Fibroblast of skin of scalp (primary cell): ENCODE results near the gene PROM2.

Source experiments
- DNase-seq: peaks from one replicate; pipeline ENCODE4 v3.0.0-alpha.2; 2013

The PROM2 gene

DNA sequence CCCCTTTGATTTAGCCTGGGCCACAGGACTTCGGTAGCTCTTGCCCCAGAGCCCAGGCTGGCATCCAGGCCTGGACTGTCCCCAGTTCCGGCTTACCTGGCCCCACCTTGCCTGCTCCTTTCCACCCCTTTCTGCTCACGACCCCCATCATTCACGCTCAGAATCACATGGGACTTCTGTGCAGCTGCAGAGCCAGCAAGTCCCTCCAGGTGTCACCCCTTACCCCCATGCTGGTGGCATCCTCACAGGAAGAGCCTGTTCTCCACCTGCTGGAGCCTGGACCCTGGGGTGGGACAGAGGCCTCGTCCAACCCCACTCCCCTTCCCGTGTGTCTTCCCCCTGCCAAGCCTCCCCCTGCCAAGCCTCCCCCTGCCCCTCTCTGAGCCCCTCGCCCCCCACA, 15.0 kb downstream of the PROM2 start:
- no peak for DNase-seq

DNA sequence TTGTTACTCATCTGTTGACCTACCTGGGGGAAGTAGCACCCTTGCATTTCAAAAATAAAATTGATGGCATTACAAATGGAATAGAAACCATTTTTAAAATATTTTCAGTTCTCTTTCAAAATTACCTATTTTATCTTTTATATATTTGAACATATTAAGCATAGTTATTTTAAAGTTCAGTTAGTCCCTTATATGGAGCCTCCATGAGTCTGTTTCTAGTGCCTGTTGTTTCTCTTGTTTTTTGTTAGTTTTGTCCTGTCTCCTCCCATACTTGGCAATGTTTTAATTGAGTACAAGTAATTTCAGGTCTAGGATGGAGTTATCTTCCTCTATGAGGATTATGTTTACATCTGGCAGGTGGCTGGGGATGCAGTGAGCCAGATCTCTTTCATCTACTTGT, 17.0 kb downstream of the PROM2 start:
- no peak for DNase-seq

DNA sequence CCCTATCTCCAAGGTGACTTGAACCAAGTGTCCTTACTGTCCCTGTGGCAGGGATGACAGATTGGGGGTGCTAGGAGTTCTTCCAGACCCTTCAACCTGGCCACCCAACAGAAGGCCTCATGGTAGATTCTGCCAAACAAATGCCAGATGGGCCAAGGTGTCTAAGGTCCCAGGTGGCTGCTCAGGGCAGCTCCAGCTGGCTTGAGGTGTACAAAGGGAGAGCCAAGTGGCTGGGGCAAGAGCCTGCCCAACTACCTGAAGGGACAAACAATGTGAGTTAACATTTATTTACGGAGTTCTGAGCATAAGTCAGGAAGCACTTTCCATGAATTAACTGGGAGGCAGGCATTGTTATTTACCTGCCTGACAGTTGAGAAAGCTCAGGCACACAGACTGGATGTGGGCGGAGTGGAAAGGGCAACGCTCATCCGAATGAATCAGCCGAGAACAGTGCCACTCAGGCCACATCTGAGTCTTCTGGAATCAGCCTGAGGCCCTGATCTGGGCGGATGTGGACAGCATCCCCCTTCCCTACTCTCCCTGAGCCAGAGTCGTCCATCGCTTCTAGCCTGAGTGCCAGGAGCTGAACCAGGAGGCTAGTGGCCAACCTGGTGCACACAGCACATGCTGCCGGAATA, 18.5 kb downstream of the PROM2 start:
- DNase-seq, result no peak

DNA sequence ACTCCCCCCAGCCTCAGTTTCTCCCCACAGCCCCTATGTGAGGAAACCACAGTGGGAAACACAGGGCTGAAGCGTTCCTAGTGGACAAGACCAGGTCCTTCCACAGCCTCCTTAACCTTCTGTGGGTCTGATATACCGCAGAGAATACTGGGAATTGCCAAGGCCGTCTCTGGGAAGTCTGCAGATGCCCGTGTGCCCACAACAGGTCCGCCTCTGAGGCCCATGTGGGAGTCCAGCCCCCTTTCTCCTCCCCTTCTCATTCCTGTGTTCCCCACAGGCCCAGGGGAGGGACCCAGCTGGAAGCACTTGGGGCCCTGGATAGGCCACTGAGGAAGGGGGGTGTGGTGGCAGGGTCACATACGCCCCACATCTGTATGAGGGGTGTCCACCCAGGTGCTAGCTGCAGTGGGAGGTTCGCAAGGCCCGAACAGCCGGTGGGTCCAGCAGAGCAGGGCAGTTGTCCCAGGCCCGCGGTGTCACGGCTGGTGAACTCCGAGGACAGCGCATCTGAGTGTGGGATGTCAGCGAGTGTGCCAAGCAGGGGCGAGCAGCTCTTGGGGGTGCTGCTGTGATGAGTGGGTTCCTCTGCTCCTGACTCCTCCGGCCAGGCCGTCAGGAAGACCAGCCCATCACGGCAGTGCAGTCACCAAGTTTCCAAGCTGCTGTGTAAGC, 20.5 kb downstream of the PROM2 start:
- DNase-seq, result no peak

DNA sequence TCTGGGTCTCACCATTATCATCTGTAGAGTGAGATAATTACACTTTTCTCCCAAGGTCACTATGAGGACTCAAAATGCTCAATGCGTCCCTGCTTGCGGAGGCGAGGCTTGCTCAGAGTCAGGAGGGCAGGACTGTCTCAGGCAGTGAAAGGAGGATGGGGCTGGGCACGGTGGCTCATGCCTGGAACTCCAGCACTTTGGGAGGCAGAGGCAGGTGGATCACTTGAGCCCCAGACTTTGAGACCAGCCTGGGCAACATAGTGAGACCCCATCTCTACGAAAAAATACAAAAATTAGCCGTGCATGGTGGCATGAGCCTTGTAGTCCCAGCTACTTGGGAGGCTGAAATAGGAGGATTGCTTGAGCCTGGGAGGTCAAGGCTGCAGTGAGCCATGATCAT, 21.1 kb downstream of the PROM2 start:
- no peak for DNase-seq

DNA sequence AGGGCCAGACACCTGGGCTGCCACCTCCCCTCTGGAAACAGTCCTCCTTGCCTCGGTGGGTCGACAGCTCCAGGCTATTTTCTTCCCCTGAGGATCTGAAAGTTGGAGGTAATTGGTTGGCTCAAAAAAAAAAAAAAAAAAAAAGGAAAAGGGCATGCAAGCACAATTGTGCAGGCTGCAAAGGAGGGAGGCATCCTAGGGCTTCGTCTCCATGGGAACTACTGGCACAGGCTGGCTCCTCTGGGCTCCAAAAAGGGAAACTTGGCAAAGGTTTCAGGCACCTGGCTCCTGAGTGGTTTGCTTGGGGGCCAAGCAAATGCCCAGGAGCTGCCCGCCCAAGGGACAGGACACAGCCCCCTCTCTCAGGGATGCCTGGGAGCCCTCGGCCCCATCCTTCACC, 21.8 kb downstream of the PROM2 start:
- DNase-seq, result no peak

DNA sequence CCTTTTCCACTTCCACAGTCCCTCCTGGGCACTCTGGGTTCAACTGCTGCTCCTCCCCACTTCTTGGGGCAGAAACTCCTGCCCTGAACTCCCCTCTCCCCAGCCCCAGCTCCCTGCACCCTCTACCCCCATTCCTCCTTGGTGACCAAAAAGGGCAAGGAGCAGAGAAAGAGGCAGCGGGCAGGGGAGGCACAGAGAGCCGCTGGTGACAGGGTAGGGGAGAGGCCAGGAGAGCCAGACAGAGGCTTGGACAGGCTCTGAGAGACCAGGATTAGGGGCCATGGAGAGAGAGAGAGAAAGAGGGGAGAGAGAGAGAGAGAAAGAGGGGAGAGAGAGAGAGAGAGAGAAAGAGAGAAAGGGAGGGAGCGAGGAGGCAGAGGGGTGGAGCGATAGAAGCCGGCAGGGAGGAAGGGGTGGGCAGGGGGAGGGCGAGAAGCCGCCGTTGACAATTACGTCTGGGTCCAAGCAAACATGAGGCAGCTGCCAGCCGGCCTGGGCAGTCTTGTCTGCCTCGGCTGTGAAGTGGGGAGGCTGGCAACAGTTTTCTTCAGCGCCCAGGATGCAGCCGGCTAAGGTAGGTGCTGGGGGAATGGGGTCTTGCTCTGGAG, 22.7 kb downstream of the PROM2 start, which contains the start of gene KCNIP3:
TSS of gene KCNIP3 (plus strand) at position 468 of the 608 bp plus-strand sequence. CDS start at position 560, 92 bp downstream.
- no peak for DNase-seq

DNA sequence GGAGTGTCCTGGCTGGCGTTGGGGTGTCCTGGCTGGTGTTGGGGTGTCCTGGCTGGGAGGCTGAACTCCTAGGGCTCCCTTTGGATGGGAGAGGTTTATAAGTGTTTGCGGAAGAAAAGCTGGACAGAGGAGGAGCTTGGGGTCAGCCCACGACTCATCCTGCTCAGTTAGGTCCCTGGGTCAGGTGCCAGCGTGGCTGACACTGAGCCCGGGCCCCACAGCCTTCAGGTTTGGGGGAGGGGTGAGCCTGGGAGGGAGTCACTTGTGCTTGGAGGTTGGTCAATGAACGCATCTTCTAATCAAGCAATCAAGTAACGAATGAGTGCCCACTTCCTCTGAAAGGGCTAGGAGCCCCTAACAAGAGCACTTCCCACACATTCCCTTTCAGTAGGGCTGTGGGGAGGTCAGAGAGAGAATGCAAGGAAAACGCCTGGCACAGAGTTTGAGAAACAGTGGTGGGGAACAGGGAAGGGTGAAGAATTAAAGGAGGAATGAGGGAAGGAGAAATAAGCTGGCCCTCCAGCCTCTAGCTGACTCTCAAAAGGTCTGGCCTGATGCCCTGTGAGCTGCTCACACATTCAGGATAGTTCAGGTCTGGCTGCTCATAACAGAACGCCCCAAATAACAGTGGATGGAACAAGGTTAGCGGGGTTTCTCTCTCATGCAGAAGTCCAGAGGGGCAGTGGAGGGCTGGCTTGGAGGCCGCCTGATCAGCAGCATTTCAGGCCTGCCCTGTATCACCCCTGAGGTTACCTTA, 23.6 kb downstream of the PROM2 start:
- no peak for DNase-seq

DNA sequence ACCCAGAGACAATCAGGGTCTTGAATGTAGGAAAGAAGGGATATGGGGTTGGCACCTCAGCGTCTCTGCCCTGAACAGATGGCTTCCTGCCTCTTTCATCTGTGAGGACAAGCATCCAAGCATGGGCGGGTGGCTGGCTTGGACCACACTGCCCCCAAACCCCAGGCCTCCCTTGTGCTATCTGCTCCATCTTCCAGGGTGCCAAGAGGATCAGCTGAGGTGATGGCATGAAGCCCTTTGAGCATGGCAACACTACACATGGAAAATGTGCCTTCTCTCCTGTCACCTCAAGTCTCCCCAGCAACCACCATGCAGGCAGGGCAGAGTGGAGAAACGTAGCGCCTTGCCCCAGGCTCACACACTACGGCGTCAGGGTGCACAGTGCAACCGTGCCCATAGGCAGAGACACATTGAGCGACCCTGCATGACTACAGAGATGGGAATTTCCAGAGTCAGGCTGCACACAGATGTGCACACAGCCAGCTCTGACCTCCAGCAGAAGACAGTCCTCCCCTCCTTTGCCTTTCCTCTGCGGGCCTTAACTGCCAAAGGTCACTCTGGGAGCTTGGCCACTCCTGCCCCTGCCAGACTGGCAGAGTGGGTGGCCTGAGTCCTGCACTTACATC, 24.4 kb downstream of the PROM2 start:
- no peak for DNase-seq

DNA sequence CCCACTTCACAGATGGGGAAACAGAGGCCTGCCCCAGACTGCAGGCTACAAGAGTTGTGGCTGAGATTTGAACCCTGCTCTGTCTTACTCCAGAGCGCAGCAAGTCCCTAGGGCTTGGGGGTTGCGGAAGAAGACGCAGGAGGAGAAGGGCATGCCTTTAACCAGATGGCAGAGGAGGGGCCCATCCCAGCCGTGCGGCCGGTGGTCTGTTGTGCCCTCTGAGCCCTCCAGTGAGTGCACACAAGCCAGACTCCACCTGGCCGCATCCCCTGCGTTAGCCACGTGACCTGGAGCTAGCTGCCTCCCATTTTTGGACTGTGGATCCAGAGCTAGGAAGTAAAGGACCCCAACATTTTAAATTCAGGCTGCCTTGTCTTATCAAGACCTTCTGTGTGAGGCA, 25.7 kb downstream of the PROM2 start:
- DNase-seq, result no peak

DNA sequence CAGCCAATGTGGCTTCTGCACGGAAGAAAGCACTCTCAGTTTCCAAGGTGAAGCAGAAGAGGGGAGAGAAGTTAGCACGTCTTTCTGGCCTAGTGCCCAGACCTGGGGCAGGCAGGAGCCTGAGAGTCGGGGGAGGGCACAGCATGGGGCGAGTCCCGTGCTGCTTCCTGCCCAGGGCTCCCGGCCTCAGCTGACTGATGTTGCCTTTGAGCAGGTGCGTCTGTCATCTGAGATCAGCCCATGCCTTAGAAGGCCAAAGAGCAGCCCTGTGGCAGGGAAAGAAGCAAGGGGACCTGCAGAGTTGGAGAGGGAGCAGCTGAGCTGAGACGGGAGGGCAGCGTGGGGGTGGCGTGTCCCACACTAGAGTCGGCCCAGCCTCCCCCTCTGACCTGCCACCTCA, 26.2 kb downstream of the PROM2 start:
- DNase-seq, result no peak

DNA sequence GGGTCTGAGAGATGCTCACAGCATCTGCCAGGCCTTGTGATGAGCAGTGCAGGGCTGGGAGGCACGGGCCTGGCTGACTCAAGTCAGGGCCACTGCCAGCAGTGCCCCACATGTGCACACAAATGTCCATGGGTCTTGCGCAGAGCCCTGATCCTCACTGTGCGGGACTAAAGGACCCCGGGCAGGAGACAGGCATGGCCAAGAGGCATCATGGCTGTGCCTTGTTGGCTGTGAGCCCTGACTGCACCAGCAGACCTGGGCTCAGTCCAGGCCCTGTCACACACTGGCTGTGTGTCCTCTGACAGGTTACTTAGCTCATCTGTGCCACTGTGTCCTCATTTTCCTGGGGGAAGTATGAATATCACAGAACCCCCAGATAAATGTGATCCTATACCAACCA, 26.9 kb downstream of the PROM2 start:
- DNase-seq, result no peak

DNA sequence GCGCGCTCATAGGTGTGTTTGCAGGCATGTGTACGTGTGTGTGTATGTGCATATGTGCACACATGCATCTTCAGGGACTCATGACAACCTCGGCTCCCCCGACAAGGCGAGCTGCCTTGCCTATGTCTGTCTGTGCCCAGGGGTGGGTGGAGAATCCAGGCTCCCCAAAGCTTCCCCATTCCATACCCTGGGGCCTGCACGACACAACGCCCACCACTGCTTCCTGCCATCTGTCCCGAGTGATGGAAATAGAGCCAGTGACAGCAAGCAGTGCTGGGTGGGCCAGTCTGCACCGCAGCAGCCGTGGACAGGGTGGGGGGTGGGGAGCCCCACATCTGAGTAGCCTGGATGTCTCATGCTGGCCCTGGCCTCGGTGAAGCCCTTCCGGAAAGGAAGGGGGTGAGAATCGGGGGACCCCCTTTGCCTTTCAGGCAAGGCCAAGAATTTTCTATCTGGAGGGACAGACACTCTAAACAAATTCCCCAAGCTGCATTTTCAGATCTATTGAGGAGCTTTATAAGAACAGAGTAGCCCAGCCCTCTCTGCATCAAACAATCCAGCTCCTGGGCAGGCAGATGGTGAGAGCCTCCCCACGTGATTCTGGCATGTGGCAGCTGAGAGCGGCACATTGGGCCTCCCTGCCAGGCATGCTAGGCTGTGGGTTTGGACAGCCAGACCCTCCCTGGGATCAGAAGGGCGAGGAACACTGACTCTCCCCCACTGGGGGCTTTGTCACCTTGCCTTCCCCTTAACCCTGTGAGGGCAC, 27.8 kb downstream of the PROM2 start:
- DNase-seq, result no peak

DNA sequence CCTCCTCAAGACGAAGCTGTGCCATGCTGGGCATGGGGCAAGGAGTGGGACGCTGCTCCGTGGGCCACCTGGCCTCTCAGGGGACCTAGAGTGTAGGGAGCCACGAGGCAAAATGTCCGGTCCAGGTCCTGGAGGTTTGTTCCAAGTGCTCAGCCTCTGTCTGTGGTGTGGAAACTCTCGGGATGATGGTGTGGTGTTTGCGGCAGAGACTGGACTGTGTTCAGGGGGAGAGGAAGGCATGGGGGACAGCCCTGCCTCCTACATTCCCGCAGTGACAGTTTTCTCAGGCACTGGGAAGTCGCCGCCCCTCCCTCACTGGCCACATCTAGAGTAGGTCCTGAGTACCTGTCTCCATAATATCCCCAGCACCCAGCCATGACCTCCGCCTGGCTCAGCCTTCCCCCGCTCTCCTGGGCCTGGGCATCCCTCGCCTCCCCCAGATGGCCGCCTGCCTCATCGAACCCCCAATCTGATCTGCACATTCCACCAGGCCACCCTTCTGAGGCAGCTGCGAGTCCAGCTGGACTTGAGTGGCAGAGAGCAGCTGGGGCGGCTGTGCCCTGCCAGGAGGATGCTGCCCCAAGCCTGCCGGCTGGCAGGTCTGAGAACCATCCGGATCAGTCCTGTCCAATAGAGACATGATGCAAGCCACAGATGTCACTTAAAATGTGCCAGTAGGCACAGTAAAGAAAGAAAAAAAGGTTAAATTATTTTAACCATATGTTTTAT, 29.1 kb downstream of the PROM2 start:
- no peak for DNase-seq

DNA sequence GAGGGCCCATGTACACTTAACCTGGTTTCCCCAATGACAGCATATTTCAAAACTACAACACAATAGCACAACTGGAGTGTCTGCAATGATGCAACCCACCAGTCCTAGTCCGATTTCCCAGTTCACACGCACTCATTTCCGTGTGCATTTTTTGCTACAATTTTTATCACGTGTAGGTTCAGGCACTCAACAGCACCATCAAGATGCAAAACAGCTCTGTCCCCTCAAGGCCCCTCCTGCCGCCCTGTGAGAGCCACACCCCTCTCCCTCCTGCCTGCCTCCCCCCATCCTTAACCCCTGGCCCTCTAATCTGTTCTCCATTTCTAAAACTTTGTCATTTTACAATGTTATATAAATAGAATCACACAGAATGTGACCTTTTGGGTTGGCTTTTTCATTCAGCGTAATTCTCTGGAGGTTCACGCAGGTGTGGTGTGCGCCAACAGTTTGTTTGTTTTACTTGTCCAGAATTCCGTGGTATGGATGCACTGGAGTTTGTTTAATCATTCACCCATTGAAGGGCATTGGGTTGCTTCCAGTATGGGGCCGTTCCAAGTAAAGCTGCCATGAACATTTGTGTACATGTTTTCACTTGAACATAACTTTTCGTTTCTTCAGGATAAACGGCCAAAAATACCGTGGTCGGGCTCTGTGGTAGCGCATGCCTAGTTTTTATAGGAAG, 31.3 kb downstream of the PROM2 start:
- DNase-seq, result no peak

DNA sequence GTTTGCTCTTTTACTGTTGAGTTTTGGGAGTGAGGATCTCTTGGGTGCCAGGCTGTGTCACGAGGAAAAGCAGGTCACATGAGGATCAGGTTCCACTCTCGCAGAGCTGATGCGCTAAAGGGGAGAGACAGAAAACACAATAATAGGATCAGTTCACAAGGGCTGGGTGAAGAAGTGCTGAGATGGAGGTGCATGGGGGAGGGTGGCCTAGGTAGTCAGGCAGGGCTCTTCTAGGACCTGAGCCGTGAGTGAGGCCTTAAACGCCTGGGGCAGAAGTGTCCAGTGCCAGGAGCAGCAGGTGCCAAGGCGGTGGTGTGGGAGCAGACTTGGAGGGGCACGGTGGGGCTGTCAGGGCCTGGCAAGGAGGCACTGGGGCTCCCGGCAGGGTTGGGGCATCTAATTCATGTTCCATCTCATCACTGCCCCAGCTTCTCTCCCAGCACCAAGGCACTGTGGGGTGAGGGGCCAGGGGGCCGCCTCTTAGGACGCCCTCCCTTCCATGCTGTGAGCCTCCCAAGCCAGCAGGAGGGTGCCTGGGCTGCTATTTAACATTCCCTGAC, 32.2 kb downstream of the PROM2 start:
- DNase-seq, result no peak

DNA sequence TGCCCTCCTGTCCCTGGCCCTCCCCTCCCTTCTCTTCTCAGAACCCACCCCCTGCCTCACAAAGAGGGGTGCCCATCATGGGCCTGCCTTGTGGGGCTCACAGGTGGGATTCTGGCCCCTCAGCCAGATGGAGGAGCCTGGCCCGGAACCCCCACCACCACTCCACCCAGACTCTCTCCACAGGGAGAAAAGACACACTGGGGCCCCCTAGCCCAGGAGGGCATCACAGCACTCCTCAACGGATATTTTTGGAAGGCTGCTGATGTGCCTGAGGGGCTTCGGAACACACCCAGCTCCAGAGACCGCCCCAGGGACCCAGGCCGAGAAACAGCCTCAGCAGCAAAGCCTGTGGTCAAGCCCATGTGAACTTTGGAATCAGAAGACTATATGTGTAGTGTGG, 32.8 kb downstream of the PROM2 start:
- DNase-seq, result no peak

DNA sequence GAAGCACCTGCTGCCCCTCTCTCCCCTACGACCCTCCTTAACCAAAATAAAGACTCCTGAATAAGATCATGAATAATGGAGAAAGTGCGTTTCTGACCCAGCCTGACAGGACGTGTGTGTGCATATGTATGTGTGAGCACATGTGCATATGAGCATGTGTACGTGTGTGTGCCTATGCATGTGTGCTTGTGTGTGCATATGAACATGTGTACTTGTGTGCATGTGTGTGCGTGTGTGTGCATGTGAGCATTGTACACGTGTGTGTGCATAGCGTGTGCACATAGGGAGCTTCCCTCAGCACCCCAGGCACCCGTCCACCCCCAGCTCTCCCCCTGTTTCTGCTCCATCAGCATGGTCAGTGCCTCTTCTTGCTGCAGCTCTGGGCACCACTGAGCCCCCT, 33.6 kb downstream of the PROM2 start:
- no peak for DNase-seq

DNA sequence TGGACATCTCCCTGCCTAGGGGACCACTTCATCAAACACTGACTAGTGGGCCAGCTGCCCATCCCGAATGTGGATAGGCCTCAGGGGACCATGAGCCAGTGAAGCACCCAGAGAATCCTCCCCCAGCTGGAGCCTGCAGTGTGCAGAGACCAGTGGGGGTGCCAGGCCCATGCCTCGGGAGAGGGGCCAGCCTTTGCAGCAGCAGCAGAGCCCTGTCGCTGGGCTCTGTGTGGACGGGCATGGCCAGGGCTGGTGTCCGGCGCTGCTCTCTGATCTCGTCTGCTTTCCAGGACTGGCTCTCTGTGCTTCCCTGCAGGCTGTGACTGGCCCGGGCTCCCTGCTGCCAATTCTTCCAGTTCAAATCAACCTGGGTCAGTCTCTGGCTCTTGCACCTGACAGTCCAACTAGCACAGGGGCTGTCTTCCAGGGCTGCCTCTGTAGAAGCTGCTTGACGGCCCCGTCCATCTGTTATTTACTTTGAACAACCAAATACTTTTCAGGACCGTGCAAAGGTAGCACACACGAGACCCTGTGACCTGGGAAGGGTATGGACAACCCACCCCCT, 34.3 kb downstream of the PROM2 start:
- DNase-seq, result no peak

DNA sequence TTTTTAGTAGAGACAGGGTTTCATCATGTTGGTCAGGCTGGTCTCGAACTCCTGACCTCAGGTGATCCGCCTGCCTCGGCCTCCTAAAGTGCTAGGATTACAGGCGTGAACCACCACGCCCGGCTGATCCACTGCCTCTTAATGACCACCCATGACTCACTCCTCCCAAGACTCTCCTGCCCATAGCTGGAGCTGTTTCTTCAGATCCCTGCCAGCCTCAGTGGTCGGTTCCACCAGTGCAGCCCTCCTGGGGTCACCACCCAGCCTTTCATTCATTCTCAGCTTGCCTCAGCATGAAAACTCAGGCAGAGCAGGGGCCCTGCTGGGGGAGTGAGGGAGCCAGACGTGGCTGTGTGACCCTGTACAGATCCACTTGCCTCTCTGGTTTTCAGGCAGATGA, 35.4 kb downstream of the PROM2 start:
- no peak for DNase-seq
